ENCODE data around the gene PROSER3.

The PROSER3 gene

GRCh38 chr19:35757749-35758608 lies at the start of gene PROSER3:
TSS of gene PROSER3 (plus strand) at chr19:35758176. CDS start at chr19:35758216, 40 bp downstream.
- peak; percentile 98 for DNase-seq (ENCODE audit: low read depth in 2 of 2)

- DNase-seq (ENCODE audit: low read depth in 2 of 2) = no peak
These were observed 49.6 kb upstream of the PROSER3 start for GRCh38 chr19:35708391-35708790.

- DNase-seq (ENCODE audit: low read depth in 2 of 2) = peak; percentile 74 to 76
These were observed 46.9 kb upstream of the PROSER3 start for GRCh38 chr19:35710784-35711723.

- peak; percentile 86 to 89 for DNase-seq (ENCODE audit: low read depth in 2 of 2)
These were observed 45.1 kb upstream of the PROSER3 start for GRCh38 chr19:35712567-35713505.

- DNase-seq (ENCODE audit: low read depth in 2 of 2) = no peak
These were observed 44.5 kb upstream of the PROSER3 start for GRCh38 chr19:35713506-35713850.

- DNase-seq (ENCODE audit: low read depth in 2 of 2) = no peak
These were observed 44.0 kb upstream of the PROSER3 start for GRCh38 chr19:35713904-35714495.

GRCh38 chr19:35714601-35715354 lies 43.2 kb upstream of the PROSER3 start:
- no peak for DNase-seq (ENCODE audit: low read depth in 2 of 2)

- no peak for DNase-seq (ENCODE audit: low read depth in 2 of 2)
These were observed 42.6 kb upstream of the PROSER3 start for GRCh38 chr19:35715355-35715809.

- DNase-seq (ENCODE audit: low read depth in 2 of 2) = no peak
These were observed 41.8 kb upstream of the PROSER3 start for GRCh38 chr19:35715981-35716800.

GRCh38 chr19:35716801-35717664 lies 40.9 kb upstream of the PROSER3 start:
- peak; percentile 72 to 96 for DNase-seq (ENCODE audit: low read depth in 2 of 2)

GRCh38 chr19:35717665-35718344 lies 40.2 kb upstream of the PROSER3 start, which contains the start of gene KMT2B:
TSS of gene KMT2B (plus strand) at chr19:35718003. CDS start at chr19:35718019, 16 bp downstream.
- peak in 1 of 2 donors; percentile 95 for DNase-seq (ENCODE audit: low read depth in 2 of 2)

- peak; percentile 49 to 59 for DNase-seq (ENCODE audit: low read depth in 2 of 2)
These were observed 39.5 kb upstream of the PROSER3 start for GRCh38 chr19:35718345-35719041.

GRCh38 chr19:35719402-35720162 lies 38.4 kb upstream of the PROSER3 start:
- DNase-seq (ENCODE audit: low read depth in 2 of 2) = no peak

- no peak for DNase-seq (ENCODE audit: low read depth in 2 of 2)
These were observed 37.8 kb upstream of the PROSER3 start for GRCh38 chr19:35720163-35720524.

- DNase-seq (ENCODE audit: low read depth in 2 of 2) = no peak
These were observed 37.3 kb upstream of the PROSER3 start for GRCh38 chr19:35720648-35721047.

- DNase-seq (ENCODE audit: low read depth in 2 of 2) = no peak
These were observed 36.6 kb upstream of the PROSER3 start for GRCh38 chr19:35721374-35721773.

Measured in stimulated activated CD8-positive, alpha-beta memory T cell treated with anti-CD3 and anti-CD28 coated beads, Interleukin-15, amount 100 ng/mL, for 48 hours (primary cell).